Fibroblast of skin of right quadriceps (primary cell): ENCODE results near the gene RESP18.
A peak's percentile ranks its signal among the peaks of the same experiment; 100 is the strongest.
"Not testable (repeated sequence)": the region's sequence is repeated elsewhere in the genome, so short reads cannot be mapped to it uniquely, and the experiment has no call there.

Experiments
- DNase-seq: peaks from one replicate; pipeline ENCODE4 v3.0.0-alpha.2; 2013

The RESP18 gene

GRCh38 chr2:219325136-219325535, 7.4 kb downstream of the RESP18 start:
- no peak for DNase-seq

GRCh38 chr2:219323434-219323833, 9.1 kb downstream of the RESP18 start:
- no peak for DNase-seq

DNA sequence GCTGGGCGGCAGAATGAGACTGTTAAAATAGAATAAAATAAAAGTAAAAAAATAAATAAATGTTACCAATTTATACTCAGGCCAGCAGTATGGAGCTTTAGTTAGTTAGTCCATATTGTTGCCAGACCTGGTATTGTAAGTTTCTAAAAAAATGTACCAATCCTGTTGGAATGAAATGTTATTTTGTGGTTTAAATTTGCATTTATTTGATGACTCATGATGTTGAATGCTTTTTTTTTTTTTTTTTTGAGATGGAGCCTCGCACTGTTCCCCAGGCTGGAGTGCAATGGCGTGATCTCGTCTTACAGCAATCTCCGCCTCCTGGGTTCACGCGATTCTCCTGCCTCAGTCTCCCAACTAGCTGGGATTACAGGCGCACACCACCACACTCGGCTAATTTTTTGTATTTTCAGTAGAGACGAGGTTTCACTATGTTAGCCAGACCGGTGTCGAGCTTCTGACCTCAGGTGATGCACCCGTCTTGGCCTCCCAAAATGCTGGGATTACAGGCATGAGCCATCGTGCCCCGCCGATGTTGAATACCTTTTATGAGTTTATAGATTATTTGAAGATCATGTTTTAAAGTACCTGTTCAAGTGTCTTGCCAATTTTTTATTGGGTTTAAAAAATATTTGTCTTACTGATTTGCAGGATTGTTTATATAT, 17.6 kb downstream of the RESP18 start:
- DNase-seq = peak; percentile 30

GRCh38 chr2:219312683-219313263, 19.8 kb downstream of the RESP18 start:
- not testable (repeated sequence) for DNase-seq

DNA sequence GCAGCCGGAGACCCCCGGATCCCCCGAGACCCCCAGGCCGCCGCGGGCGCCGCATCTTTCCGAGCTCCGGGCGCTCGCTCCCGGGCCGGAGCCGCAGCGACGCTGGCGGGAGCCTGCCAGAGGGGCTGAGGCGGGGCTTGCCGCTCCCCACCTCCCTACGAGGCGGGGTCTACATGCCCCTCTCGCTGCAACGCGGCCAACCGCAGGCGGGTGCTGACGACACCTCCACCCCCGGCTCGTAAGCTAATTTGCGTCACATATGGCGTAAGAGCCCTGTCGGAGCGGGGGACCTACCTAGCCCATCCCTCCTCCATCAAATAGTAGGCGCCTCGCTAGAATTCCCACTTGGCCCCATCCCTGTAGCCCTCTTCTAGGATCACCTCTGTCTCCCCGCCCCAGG, 23.3 kb downstream of the RESP18 start, which contains the start of gene PTPRN:
PTPRN (minus strand) TSS at position 124 of the 400 bp plus-strand sequence; CDS start at position 55, 69 bp downstream.
- peak; percentile 89 for DNase-seq

DNA sequence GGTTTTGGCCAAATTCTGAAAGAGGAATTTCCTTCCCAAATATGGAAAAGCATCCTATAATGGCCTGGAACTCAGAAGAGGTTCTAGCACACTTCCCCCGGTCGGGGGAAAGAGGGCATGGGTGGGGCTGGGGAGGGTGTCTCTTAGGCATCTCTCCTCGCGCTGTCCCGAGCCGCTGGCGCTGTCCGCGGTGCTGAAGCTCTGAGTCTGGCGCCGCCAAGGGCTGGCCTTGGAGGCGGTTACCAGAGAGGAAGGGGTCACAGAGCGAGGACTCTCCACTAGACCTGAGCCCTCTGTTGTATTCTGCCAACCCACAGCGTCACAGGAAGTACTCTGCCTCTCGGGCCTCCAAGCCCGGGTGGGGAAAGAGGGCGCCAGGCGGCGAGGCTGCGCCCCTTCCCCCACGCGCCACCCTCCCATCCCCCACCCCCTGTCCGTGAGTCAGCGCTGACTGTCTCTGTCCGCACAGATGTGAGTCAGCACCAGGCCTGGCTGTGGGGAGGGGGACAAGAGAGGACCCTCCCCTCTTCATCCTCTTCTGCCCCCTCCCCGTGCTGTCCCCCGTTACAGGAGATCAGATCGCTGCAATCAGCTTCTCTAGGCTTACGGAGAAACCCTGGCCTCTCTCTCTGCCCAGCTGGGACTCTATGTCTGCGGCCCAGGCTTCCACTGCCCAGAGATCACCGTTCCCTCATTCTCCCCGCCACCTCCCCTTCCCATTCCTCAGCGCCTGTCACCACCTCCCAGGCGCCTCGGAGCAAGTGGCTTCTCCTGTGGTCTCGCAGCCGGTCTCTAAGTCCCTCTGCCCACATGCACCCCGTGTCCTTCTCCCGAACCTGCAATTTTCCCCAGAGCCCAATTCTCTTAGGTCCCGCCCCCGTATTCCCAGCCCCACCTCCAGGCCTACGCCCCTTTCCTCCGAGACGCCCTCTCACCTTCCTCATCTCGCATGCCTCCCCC, 24.1 kb downstream of the RESP18 start:
- DNase-seq = peak; percentile 89

DNA sequence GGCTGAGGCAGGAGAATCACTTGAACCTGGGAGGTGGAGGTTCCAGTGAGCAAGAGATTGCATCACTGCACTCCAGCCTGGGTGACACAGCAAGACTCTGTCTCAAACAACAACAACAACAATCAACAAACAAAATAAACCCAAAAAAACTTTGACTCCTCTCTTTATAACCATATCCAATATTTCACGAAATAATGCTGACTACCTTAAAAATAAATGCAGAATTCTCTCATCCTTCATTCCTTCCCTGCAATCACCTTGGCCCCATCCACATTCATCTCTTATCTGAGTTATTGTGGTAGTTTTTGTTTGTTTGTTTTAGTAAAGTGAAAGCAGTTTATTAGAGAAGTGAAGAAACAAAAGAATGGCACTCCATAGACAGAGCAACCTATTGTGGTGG, 26.5 kb downstream of the RESP18 start:
- no peak for DNase-seq

DNA sequence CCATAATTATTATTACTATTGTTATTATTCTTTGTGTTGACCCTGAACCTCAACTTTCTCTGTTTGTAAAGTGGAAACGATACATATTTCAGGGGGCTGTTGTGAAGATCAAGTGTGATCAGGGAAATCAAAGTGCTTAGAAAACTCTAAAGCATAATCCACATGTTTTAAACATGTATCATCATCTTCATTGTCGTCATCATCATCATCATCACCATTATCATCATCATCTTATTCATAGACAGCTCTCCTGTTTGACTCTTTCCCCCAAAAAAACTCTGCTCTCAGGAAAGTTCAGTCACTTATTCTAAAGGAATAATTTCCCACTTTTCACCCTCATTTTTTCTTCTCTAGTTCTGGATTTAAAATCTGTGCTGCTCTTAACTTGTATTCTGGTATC, 28.3 kb downstream of the RESP18 start:
- no peak for DNase-seq

- DNase-seq = no peak
These were observed 30.1 kb downstream of the RESP18 start for GRCh38 chr2:219302412-219302968.

DNA sequence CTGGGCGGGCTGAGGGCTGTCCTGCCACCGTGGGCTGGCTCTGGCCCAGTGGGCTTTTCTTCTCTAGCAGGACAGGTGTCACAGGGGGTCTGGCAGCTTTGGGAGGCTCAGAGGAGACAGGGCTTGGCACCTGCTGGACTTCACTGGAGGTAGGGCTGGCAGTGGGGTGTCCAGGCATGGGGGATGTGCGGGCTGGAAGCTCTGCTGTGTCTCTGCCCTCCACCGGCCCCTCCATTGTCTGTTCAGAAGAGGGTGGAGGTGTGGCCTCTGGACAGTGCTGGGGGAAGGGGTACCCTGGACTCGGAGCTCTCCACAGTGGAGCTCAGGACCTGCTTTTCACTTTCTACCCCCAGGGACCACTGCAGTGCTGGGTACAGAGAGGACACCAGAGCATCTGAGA, 32.5 kb downstream of the RESP18 start:
- no peak for DNase-seq

DNA sequence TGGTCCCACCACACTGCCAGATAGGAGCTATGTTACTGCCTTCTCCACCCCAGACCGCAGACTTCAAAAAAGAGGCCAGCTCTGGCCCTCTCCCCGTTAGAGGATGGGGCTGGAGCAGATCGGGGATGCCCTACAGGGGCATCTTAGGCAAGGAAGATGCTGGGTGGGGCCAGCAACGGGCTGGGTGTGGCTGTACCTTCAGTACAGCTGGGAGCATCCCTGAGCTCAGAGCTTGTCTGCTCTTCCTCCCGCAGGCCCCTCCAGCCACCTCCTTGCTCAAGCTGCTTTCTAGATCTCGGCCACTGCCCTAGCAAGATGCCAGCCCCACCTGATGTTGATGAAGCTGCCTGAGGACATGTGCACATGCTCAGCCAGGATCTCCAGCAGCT, 33.2 kb downstream of the RESP18 start:
- no peak for DNase-seq

GRCh38 chr2:219298759-219299371, 33.7 kb downstream of the RESP18 start:
- DNase-seq = peak; percentile 67

DNA sequence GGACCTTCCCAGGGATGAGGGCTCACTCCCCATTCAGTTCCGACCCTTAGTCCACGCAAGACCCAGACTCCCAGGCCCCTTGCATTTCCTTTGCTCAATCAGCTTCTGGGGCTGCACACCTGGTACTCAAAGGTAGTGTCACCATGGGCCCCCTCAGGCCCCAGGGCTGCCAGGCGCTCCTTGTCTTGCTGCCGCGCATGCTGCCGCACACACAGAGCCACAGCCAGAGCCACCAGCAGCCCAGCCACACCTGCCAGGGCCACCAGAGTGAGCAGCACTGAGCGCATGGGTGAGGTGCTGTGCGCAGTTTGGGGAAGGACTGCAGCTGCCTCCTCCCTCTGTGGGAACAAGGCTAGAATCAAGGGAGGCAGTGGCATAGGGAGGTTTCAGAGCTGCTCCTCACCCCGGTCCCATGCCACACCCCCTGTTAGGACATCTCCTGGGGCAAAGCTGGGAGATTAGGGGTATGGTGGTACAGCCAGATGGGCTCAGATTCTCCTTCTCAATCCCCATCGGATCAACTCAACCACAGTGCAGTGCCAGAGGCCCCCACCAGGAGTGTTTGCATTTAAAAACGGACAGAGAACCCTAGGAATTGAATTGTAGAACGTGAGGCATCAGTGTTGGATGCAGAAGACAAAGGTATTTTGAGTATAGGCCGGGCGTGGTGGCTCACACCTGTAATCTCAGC, 34.6 kb downstream of the RESP18 start:
- no peak for DNase-seq

DNA sequence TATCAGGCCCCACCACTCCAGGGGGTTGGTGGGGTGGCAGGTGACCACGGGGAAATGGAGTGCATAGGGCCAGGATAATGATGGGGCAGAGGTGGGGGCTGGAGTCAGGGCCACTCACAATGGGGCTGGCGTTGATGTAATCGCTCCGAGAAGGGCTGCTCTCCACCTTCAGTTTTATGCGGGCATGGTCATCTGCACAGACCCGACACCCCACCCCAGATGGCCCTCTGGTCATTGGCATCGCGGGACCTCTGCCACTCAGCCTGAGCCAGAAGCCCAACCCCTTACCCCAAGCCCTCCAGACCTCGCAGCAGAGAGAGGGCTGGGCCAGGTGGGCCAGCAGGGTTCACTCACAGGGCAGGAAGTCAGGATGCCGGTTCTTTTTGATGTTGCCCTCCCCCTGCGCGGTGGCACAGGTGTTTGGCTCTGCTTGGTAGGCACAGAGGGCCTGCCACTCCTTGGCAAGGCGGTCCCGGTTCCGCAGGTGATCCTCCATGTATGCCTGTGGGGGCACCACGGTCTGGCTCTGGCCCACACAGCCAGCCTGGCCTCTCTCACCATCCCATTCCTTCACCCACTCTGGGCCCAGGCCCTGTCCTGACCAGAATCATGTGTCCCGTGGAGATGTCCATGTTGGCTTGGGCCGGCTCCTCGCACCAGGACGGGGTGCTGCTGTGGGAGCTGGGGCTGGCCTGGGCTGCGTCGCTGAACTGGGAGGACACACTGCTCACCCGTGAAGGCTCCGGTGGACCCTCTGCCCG, 35.7 kb downstream of the RESP18 start:
- no peak for DNase-seq

- no peak for DNase-seq
These were observed 36.4 kb downstream of the RESP18 start for GRCh38 chr2:219296142-219296541.

DNA sequence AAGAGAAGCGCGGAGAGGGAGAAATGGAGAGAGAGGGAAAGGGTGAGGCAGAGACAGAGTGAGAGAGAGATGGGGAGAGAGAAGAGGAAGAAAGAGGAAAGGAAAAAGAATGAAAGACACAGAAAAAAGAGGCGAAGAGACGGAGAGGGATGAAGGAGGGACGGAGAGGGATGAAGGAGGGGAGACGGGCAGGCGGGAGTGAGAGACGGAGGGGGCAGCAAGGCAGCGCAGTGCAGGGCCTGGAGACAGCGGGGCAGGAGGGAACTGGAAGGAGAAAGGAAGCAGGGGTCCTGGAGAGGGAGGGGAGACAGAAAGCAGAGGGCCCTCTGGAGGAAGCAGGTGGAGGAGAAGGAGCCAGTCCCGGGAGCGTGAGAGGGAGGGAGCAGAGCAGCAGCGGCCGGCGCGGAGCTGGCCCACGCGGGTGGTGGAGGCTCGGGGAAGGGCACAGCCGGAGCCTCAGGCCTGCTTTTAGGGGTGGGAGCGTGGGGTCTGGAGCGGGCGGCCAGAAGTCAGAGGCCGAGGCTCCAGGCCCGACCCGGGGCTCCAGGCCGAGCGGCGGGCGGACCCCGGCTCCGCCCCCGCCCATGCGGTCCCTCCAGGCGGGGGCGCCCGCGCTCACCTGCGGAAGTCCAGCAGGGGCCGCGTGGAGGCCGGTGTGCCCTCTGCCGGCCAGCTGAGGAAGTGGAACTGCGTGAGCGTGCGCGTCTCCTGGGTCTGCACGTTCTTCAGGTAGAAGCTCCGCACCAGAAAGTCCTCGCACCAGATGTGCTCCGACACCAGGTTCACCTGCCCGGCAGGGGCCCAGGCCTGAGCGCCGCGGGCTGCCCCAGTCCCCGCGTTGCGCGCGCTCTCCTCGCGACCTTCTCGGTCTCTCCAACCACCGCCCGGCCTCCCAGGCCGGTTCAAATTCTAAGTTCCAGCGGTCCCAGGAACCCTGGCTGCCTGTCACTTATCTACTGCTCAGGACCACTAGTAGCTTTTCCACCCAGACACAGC, 37.9 kb downstream of the RESP18 start:
- DNase-seq = peak; percentile 70

DNA sequence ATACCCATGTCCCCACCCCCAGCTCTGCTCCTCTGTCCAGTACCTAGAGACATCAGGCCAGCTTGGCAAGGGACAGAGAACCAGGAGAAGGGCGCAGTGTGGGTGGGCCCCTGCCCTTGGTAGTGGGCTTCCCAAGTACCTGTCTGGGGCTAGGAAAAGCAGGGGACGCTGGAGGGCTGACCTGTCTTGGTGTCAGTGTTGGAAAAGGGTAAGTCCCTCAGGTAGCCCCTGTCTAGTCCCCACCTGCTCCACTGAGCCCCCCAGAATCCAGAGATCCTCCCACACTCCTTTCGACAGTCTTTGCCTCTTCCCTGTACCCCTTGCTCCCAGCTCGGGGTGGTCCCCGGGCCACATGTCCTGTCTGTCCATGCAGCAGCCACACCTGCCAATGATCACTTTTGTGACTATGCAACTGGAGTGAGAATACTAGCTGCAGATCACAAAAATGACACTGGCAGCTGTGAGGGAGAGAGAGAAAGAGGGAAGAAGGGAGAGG, 38.8 kb downstream of the RESP18 start:
- DNase-seq = no peak

DNA sequence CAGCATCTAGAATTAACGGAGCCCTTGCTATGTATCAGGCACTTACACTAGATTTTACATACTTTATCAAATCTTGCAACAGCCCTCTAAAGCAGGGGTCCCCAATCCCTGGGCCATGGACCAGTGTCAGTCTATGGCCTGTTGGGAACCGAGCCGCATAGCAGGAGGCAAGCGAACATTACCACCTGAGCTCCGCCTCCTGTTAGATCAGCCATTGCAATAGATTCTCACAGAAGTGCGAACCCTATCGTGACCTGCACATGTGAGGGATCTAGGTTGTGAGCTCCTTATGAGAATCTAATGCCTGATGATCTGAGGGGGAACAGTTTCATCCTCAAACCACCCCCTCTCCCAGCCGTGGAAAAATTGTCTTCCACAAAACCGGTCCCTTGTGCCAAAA, 39.9 kb downstream of the RESP18 start:
- no peak for DNase-seq

DNA sequence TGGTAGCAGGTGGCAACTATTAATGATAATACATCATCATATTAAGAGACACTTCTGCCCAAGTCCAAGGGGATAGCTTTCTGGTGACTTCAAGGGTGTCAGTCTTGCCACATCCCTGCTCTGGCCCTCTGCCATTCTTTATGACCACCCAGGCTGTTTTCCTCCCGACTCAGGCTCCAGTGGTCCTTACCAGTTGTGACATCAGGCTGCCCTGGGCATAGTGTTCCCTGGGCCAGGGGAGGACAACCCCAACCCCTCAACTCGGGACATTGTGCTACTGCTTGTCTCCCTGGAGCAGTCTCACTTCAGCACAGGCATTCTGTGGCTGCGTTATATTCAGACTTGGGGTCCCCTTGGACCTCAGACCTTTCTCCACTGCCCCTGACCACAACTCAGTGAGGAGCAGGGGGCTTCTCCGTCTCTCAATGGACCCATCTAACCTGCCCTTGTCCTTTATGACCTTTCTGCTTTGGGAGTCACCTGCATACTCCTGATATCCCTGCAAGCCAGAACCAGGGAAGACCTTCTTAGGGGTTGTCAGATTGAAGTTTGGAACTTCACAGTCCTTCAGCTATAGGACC, 40.5 kb downstream of the RESP18 start:
- no peak for DNase-seq

GRCh38 chr2:219291394-219291793, 41.1 kb downstream of the RESP18 start:
- DNase-seq = no peak
